BE2C (cell line): ENCODE data around the gene FARS2.

Source experiments
- DNase-seq: peaks from one replicate; pipeline ENCODE4 v3.0.0-alpha.2; 2020
- H3K27me3 ChIP-seq: fragments of 250-450 bp; sonication (Bioruptor Pico); 2 replicates; pipeline ENCODE4 v1.5.1; 2020; ENCODE audit warnings: mild to moderate bottlenecking
- H3K36me3 ChIP-seq: fragments of 250-450 bp; sonication (Bioruptor Pico); 2 replicates; pipeline ENCODE4 v1.5.1; 2020; ENCODE audit warnings: mild to moderate bottlenecking
- H3K4me1 ChIP-seq: fragments of 250-450 bp; sonication (Bioruptor Pico); 2 replicates; pipeline ENCODE4 v1.5.1; 2020
- H3K4me3 ChIP-seq: 2 replicates; pipeline ENCODE4 v1.5.1; 2011; ENCODE audit warnings: low read depth, low read length
- H3K9me3 ChIP-seq: fragments of 250-450 bp; sonication (Bioruptor Pico); 2 replicates; pipeline ENCODE4 v1.5.1; 2020
- CTCF ChIP-seq: IDR thresholded peaks from 2 replicates; pipeline ENCODE4 v1.5.1; 2012; ENCODE audit warnings: mild to moderate bottlenecking, low read depth, low read length

Gene FARS2

DNA sequence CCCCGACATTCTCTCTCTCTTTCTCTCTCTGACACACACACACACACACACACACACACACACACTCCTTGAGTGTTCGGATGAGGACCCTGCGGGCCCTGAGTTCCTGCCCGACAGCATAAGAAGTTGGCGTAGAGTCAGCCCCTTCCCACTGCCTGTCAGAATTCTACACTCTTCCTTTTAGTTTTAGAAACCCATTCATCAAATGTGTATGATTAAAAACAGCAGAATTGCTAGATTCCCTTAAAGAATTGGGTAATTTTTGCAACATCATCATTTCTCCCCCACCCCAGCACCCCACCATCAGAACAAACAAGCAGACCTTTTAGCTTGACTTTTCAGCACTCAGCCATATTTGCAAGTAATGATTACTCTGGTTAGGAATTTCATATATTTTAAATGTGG, 322.8 kb downstream of the FARS2 start:
- H3K36me3 ChIP-seq = no peaks in the 10 kb centered on the region
- DNase-seq = no peak
- no peaks in the 10 kb centered on the region for H3K4me1 ChIP-seq
- no peaks in the 10 kb centered on the region for H3K27me3 ChIP-seq
- no peaks in the 10 kb centered on the region for H3K9me3 ChIP-seq
- H3K4me3 ChIP-seq = no peak overlapping the region
- no peak for TF ChIP-seq CTCF

DNA sequence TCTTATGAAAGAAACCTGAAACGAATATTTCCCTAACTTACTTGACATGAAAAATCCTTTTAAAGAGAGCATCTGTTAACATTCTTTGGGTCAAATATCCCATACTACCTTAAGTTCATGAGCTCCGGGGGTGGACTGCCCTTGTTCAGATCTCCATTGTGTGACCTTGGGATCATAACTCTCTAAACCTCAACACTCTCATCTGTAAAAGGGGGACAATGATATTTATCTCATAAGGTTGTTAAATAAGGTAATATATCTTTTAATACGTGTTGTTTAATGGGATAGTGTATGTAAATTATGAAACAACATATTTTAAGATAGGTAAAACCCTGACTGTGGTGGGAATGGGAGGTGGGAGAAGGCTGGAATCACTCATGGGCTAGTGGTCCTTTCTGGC, 326.3 kb downstream of the FARS2 start:
- DNase-seq = no peak
- no peak for TF ChIP-seq CTCF
- no peaks in the 10 kb centered on the region for H3K4me1 ChIP-seq
- H3K36me3 ChIP-seq = no peaks in the 10 kb centered on the region
- no peaks in the 10 kb centered on the region for H3K9me3 ChIP-seq
- H3K4me3 ChIP-seq = no peak overlapping the region
- no peaks in the 10 kb centered on the region for H3K27me3 ChIP-seq

DNA sequence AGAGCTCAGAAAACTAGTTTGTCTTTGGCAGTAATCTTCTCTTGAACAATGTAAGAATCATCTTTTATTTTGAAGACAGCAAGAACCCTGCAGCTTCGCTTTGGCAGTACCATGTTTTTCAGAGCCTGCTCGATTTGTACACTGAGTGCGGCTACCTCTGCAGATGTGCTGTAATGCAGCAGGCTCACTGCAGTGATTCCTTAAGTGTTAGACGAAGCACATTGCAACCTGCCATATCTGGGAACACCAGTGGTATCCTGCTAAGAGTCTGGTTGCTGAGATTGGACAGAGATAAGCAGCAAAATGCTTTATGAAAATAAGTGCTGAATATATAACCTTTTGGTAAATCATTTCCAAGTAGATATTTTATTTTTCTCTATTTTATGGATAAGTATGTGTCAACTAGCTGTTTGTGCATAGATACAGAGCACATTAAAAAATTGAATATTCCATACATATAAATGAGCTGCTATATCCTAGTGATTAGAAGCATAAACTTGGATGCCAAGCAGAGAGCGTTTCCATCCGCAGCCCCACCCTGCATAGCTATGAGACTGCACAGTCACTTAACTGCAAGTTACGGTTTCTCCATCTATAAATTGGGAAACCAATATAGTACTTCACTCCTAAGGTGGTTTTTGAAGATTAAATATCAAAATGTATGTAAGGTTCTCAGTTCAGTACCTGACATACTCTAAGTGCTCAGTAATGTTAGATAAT, 328.3 kb downstream of the FARS2 start:
- no peak for TF ChIP-seq CTCF
- H3K27me3 ChIP-seq = no peaks in the 10 kb centered on the region
- no peak for DNase-seq
- no peaks in the 10 kb centered on the region for H3K4me1 ChIP-seq
- H3K4me3 ChIP-seq = no peak overlapping the region
- H3K36me3 ChIP-seq = no peaks in the 10 kb centered on the region
- H3K9me3 ChIP-seq = no peaks in the 10 kb centered on the region

GRCh38 chr6:5590187-5590586, 328.9 kb downstream of the FARS2 start:
- Histone ChIP-seq H3K4me1 (no peaks in the 10 kb centered on the region), H3K36me3 (no peaks in the 10 kb centered on the region), H3K4me3 (no peak overlapping the region), H3K9me3 (no peaks in the 10 kb centered on the region), H3K27me3 (no peaks in the 10 kb centered on the region)
- TF ChIP-seq CTCF = no peak
- DNase-seq = no peak

- TF ChIP-seq CTCF = no peak
- H3K4me1 ChIP-seq = no peaks in the 10 kb centered on the region
- H3K4me3 ChIP-seq = no peak overlapping the region
- no peak for DNase-seq
- no peaks in the 10 kb centered on the region for H3K27me3 ChIP-seq
- H3K9me3 ChIP-seq = no peaks in the 10 kb centered on the region
- no peaks in the 10 kb centered on the region for H3K36me3 ChIP-seq
These were observed 331.7 kb downstream of the FARS2 start for GRCh38 chr6:5592886-5593519.

- no peak for DNase-seq
- Histone ChIP-seq H3K27me3 (no peaks in the 10 kb centered on the region), H3K4me3 (no peak overlapping the region), H3K36me3 (no peaks in the 10 kb centered on the region), H3K4me1 (no peaks in the 10 kb centered on the region), H3K9me3 (no peaks in the 10 kb centered on the region)
- no peak for TF ChIP-seq CTCF
These were observed 333.9 kb downstream of the FARS2 start for GRCh38 chr6:5595184-5595583.
